ENCODE results near the gene ASCL1. TPM values are rescaled to one million over a fixed set of nuclear protein-coding genes. Genes with fewer than 3 reads are reported as not detected.
A peak's percentile ranks its signal among the peaks of the same experiment; 100 is the strongest.

Gene ASCL1
- total RNA-seq, 1 experiment from 2014 or later, result not detected

DNA sequence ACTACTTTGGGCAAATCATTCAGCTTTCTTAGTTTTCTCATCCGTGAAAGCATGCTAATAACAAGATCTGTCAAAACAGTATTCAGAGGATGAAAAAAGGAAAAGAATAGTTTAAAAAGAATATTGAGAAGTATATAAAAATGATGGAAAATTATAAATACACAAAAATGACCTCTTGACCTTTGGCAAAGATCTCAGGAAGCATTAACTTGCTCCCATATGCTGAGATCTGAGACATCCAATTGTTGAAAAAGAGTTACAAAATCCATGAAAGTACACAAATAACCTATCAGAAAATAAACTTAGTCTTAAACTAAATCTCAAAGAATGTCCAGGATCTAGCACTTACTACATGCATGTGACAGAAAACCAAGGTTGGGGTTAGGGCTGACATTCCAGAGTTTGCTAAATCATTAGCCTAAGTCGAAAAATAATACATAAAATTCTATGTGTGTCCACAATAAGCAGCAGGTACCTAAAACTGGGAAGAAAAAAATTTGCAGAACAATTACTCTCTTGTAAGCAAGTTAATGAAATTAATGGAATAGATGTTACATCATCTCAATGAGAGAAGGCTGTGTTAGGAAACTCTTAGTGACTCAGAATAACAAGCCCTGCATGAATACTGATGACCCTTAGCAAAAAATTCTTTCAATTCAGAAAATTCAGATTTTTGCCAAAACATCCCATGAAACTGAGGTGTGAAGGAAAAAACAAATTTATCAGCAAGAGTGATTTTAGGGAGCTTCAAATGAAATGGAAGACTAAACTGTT is 43.8 kb upstream of the ASCL1 start:
- DNase-seq (ENCODE audit: low spot score), result no peak
- Histone ChIP-seq H3K4me1 (ENCODE audit: insufficient read depth, low read length, poor library complexity, severe bottlenecking) (no peaks in the 10 kb centered on the region), H3K36me3 (ENCODE audit: insufficient read depth, low read length, poor library complexity, severe bottlenecking) (no peaks in the 10 kb centered on the region), H3K27me3 (replicated peaks; ENCODE audit: insufficient read depth, low read depth, low read length, poor library complexity) (peaks cover 11% of the 10 kb centered on the region), H3K27ac (ENCODE audit: low read depth, low read length, poor library complexity, severe bottlenecking) (no peak overlapping the region), H3K4me3 (ENCODE audit: low read depth, low read length, poor library complexity, severe bottlenecking) (no peak overlapping the region), H3K9me3 (ENCODE audit: low read depth, low read length, poor library complexity, severe bottlenecking) (no peaks in the 10 kb centered on the region)
- ChIA-PET CTCF (no interaction called here), POLR2A (ENCODE audit: low non-redundant PET) (no interaction called here)
- TF ChIP-seq, protein P1, sequence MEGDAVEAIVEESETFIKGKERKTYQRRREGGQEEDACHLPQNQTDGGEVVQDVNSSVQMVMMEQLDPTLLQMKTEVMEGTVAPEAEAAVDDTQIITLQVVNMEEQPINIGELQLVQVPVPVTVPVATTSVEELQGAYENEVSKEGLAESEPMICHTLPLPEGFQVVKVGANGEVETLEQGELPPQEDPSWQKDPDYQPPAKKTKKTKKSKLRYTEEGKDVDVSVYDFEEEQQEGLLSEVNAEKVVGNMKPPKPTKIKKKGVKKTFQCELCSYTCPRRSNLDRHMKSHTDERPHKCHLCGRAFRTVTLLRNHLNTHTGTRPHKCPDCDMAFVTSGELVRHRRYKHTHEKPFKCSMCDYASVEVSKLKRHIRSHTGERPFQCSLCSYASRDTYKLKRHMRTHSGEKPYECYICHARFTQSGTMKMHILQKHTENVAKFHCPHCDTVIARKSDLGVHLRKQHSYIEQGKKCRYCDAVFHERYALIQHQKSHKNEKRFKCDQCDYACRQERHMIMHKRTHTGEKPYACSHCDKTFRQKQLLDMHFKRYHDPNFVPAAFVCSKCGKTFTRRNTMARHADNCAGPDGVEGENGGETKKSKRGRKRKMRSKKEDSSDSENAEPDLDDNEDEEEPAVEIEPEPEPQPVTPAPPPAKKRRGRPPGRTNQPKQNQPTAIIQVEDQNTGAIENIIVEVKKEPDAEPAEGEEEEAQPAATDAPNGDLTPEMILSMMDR (conservative IDR thresholded peaks at IDR 0.05; ENCODE audit: low read depth, low read length), result no peak
- no peak for TF ChIP-seq EZH2 (IDR thresholded peaks at IDR 0.05; ENCODE audit: borderline replicate concordance, low read depth, low read length, poor library complexity, severe bottlenecking)
- no TSS peak for BruUV-seq (replicated peaks)
- intact Hi-C loops (cut with micrococcal nuclease; ENCODE audit: unreplicated experiment), result no loop called here

GRCh38 chr12:102916252-102917025 is 41.0 kb upstream of the ASCL1 start:
- Histone ChIP-seq H3K9me3 (ENCODE audit: low read depth, low read length, poor library complexity, severe bottlenecking) (no peaks in the 10 kb centered on the region), H3K27me3 (replicated peaks; ENCODE audit: insufficient read depth, low read depth, low read length, poor library complexity) (peaks cover 11% of the 10 kb centered on the region), H3K27ac (ENCODE audit: low read depth, low read length, poor library complexity, severe bottlenecking) (no peak overlapping the region), H3K36me3 (ENCODE audit: insufficient read depth, low read length, poor library complexity, severe bottlenecking) (no peaks in the 10 kb centered on the region), H3K4me1 (ENCODE audit: insufficient read depth, low read length, poor library complexity, severe bottlenecking) (no peaks in the 10 kb centered on the region), H3K4me3 (ENCODE audit: low read depth, low read length, poor library complexity, severe bottlenecking) (no peak overlapping the region)
- no peak for TF ChIP-seq EZH2 (IDR thresholded peaks at IDR 0.05; ENCODE audit: borderline replicate concordance, low read depth, low read length, poor library complexity, severe bottlenecking)
- TF ChIP-seq, protein P1 (conservative IDR thresholded peaks at IDR 0.05; ENCODE audit: low read depth, low read length), result no peak
- no peak for DNase-seq (ENCODE audit: low spot score)
- BruUV-seq (replicated peaks), result no TSS peak
- CTCF ChIA-PET, result no interaction called here
- POLR2A ChIA-PET (ENCODE audit: low non-redundant PET), result no interaction called here
- intact Hi-C loops (cut with micrococcal nuclease; ENCODE audit: unreplicated experiment), result no loop called here

DNA sequence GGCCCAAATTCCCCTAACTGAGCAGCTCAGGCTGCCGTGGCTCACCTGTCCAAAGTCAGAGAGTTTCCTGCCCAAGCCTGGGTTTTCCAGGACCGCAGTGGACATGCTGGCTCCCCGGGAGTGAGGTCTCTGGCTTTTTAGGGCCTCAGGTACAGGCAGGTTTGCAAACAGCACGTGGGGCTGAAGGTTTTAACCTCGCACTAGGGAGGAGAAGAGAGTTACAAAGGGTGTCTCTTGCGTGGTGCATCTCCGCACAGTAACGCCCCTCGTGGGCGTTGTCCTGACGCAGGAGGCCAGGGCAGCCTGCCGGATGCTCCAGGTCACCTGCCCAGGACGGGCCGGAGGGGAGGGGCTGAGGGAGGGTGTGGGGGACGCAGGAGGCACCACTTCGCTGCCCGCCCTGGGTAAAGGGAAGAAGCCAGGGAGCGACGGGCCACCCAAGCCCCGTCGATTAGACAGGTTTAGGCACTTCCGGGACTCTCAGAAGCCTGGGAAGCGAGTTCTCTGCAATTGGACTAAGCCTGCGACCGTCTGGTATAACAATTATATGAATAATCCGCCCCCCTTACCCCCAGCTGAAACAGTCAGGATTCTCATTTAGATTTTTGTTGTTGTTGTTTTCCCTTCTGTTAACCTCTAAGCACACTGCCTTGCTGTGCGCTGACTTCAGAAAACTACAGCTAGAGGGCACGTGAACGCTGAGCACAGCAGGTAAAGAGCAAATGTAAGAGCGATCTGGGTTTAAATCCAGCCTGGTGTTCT is 40.3 kb upstream of the ASCL1 start, which contains the start of gene PAH:
Gene PAH, minus strand, starts transcription at position 219 of the 762 bp plus-strand sequence. Its CDS starts 114 bp downstream, at position 105.
- no peak for TF ChIP-seq EZH2 (IDR thresholded peaks at IDR 0.05; ENCODE audit: borderline replicate concordance, low read depth, low read length, poor library complexity, severe bottlenecking)
- TF ChIP-seq, protein P1 (conservative IDR thresholded peaks at IDR 0.05; ENCODE audit: low read depth, low read length), result no peak
- BruUV-seq (replicated peaks), result no TSS peak
- no peaks in the 10 kb centered on the region for H3K9me3 ChIP-seq (ENCODE audit: low read depth, low read length, poor library complexity, severe bottlenecking)
- H3K4me1 ChIP-seq (ENCODE audit: insufficient read depth, low read length, poor library complexity, severe bottlenecking), result no peaks in the 10 kb centered on the region
- no peaks in the 10 kb centered on the region for H3K36me3 ChIP-seq (ENCODE audit: insufficient read depth, low read length, poor library complexity, severe bottlenecking)
- ChIA-PET POLR2A (ENCODE audit: low non-redundant PET) (no interaction called here), CTCF (interaction anchor here (1.0 kb wide), 1 partner anchor 10 kb away, joined by 9 read pairs; no protein-coding TSS in a partner anchor)
- H3K27ac ChIP-seq (ENCODE audit: low read depth, low read length, poor library complexity, severe bottlenecking), result no peak within 1 kb of the TSS
- peaks cover 6% of the 10 kb centered on the region for H3K27me3 ChIP-seq (replicated peaks; ENCODE audit: insufficient read depth, low read depth, low read length, poor library complexity)
- H3K4me3 ChIP-seq (ENCODE audit: low read depth, low read length, poor library complexity, severe bottlenecking), result peak within 1 kb of the TSS; percentile 9
- DNase-seq (ENCODE audit: low spot score), result peak; percentile 1
- intact Hi-C loops (cut with micrococcal nuclease; ENCODE audit: unreplicated experiment), result no loop called here
